ENCODE measurements around the gene TSSK3.

Gene TSSK3

DNA sequence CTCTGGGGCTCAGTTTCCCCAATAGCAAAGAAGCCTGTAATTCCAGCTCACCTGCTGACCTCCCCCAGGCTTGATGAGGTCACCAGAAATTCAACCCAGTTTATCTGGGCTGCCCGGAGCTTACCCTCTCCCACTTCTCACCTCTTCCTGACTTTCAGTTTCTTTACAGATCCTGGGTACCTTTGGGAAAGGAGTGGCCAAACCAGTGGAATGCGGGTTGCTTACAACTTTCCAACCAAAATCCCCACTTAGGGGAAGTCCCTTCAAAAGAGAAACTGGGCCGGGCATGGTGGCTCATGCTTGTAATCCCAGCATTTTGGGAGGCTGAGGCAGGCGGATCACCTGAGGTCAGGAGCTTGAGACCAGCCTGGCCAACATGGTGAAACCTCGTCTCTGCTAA, 20.4 kb upstream of the TSSK3 start:
- Histone ChIP-seq H3K4me3 (ENCODE audit: low read depth, low read length) (no peak overlapping the region), H3K27me3 (ENCODE audit: control insufficient read depth, insufficient read depth, low read length) (no peaks in the 10 kb centered on the region), H3K9ac (no peak overlapping the region), H3K79me2 (no peaks in the 10 kb centered on the region), H3K36me3 (ENCODE audit: control insufficient read depth, insufficient read depth, low read length) (no peaks in the 10 kb centered on the region), H3K4me1 (peaks cover 2% of the 10 kb centered on the region), H3K27ac (no peak overlapping the region), H2AFZ (no peak overlapping the region), H3K9me3 (ENCODE audit: control insufficient read depth, low read length) (no peaks in the 10 kb centered on the region), H3K4me2 (ENCODE audit: low read length) (no peak overlapping the region)
- TF ChIP-seq, protein P1, sequence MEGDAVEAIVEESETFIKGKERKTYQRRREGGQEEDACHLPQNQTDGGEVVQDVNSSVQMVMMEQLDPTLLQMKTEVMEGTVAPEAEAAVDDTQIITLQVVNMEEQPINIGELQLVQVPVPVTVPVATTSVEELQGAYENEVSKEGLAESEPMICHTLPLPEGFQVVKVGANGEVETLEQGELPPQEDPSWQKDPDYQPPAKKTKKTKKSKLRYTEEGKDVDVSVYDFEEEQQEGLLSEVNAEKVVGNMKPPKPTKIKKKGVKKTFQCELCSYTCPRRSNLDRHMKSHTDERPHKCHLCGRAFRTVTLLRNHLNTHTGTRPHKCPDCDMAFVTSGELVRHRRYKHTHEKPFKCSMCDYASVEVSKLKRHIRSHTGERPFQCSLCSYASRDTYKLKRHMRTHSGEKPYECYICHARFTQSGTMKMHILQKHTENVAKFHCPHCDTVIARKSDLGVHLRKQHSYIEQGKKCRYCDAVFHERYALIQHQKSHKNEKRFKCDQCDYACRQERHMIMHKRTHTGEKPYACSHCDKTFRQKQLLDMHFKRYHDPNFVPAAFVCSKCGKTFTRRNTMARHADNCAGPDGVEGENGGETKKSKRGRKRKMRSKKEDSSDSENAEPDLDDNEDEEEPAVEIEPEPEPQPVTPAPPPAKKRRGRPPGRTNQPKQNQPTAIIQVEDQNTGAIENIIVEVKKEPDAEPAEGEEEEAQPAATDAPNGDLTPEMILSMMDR (IDR thresholded peaks at IDR 0.05): no peak

DNA sequence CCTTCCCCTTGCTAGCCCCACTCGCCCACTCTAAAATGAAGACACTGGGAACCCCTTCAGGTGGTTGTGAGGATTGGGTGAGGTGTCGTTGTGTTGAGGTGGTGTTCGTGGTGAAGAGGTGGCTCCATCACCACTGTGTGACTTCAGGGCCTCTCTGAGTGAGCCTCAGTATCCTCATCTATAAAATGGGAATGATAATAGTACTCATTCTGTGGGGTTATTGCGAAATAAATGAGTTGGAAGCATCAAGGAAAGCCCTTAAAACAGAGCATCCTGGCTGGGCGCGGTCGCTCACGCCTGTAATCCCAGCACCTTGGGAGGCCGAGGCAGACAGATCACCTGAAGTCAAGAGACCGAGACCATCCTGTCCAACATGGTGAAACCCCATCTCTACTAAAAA, 19.6 kb upstream of the TSSK3 start:
- Histone ChIP-seq H3K27ac (no peak overlapping the region), H2AFZ (no peak overlapping the region), H3K4me3 (ENCODE audit: low read depth, low read length) (no peak overlapping the region), H3K9me3 (ENCODE audit: control insufficient read depth, low read length) (no peaks in the 10 kb centered on the region), H3K27me3 (ENCODE audit: control insufficient read depth, insufficient read depth, low read length) (no peaks in the 10 kb centered on the region), H3K36me3 (ENCODE audit: control insufficient read depth, insufficient read depth, low read length) (no peaks in the 10 kb centered on the region), H3K9ac (no peak overlapping the region), H3K79me2 (no peaks in the 10 kb centered on the region), H3K4me1 (peaks cover 2% of the 10 kb centered on the region), H3K4me2 (ENCODE audit: low read length) (no peak overlapping the region)
- TF ChIP-seq, protein P1 (IDR thresholded peaks at IDR 0.05): no peak

DNA sequence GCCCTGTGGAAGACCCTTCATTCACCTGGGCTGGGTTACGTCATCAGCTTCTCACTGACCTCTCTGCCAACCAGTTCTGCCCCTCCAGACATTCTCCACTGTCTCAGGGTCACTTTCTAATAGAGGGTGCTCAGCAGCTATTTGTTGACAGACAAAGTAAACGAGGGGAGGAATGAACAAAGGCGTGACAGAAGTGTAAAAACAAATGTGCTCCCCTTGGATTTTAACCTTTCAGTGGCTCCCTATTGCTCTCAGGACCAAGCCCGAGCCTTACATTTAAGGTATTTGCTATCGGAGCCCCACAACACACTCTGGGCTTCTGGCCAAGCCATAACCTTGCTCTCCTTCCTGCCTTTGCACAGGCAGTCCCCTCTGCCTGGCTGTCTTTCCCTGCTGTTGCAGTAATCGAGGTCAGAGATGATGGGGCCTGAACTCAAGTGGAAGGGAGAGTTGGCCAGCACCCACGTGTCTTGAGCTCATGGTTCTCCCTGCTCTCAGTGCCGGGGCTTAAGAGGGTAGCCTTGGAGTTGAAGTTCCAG, 17.0 kb upstream of the TSSK3 start:
- H3K27ac ChIP-seq: no peak overlapping the region
- H3K4me2 ChIP-seq (ENCODE audit: low read length): no peak overlapping the region
- H3K9ac ChIP-seq: no peak overlapping the region
- H3K9me3 ChIP-seq (ENCODE audit: control insufficient read depth, low read length): no peaks in the 10 kb centered on the region
- no peaks in the 10 kb centered on the region for H3K27me3 ChIP-seq (ENCODE audit: control insufficient read depth, insufficient read depth, low read length)
- no peak overlapping the region for H3K4me3 ChIP-seq (ENCODE audit: low read depth, low read length)
- TF ChIP-seq, protein P1 (IDR thresholded peaks at IDR 0.05): no peak
- H3K36me3 ChIP-seq (ENCODE audit: control insufficient read depth, insufficient read depth, low read length): no peaks in the 10 kb centered on the region
- H3K79me2 ChIP-seq: no peaks in the 10 kb centered on the region
- H3K4me1 ChIP-seq: peaks cover 2% of the 10 kb centered on the region
- peak overlapping the region; percentile 29 for H2AFZ ChIP-seq

DNA sequence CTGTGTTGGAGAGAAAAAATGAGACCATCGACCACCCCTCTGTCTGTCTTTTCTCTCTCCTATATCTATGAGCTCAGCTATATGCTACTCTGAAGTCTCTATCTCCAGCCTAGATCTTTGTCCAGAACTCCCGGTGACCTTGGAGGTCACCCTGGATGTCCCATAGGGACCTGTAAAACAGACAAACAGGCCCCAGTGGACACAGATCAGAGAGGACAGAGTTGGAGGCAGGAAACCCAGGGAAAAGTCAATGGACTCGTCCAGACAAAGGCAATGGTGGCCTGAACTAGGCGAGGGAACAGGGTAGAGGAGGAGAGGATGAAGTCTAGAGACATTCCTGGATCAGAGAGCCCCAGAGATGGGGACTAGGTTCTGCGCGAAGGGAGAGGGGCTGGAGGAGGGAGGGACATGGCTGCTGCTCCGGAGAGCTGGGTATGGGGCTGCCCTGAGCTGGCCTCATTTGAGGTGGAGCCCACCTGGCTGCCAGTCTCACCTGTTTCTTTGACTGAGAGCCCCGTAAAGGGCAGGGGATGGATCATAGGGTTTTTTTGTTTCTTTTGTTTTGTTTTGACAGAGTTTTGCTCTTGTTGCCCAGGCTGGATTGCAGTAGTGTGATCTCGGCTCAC, 15.7 kb upstream of the TSSK3 start:
- Histone ChIP-seq H2AFZ (no peak overlapping the region), H3K4me2 (ENCODE audit: low read length) (no peak overlapping the region), H3K9me3 (ENCODE audit: control insufficient read depth, low read length) (no peaks in the 10 kb centered on the region), H3K27ac (no peak overlapping the region), H3K4me3 (ENCODE audit: low read depth, low read length) (no peak overlapping the region), H3K36me3 (ENCODE audit: control insufficient read depth, insufficient read depth, low read length) (no peaks in the 10 kb centered on the region), H3K9ac (no peak overlapping the region), H3K79me2 (no peaks in the 10 kb centered on the region), H3K27me3 (ENCODE audit: control insufficient read depth, insufficient read depth, low read length) (no peaks in the 10 kb centered on the region), H3K4me1 (peaks cover 2% of the 10 kb centered on the region)
- TF ChIP-seq, protein P1 (IDR thresholded peaks at IDR 0.05): no peak

DNA sequence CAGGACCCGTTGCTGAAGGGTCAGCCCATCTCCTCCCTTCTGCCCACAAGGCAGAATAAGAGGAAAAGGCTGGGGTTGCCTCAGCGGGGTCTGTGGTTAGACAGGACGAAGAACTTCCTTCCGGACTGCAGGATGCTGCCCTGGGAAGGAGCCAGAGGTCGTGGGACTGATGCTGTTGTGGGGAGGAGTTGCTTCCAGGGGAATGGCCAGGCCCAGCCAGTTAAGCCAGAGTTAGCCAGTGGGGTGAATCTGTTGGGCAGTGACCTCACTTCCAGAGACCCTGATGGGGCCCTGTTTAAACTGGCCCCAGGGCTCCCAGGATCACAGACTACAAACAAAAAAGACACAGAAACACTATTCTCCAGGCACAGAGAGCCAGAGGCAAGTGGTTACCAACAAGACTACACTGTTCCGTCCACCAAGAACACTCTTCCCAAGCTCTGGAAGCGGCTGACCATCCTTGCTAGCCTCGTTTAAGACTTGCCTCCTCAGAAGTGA, 13.1 kb upstream of the TSSK3 start:
- Histone ChIP-seq H3K4me2 (ENCODE audit: low read length) (no peak overlapping the region), H3K27ac (no peak overlapping the region), H2AFZ (no peak overlapping the region), H3K36me3 (ENCODE audit: control insufficient read depth, insufficient read depth, low read length) (no peaks in the 10 kb centered on the region), H3K79me2 (no peaks in the 10 kb centered on the region), H3K4me3 (ENCODE audit: low read depth, low read length) (no peak overlapping the region), H3K9me3 (ENCODE audit: control insufficient read depth, low read length) (no peaks in the 10 kb centered on the region), H3K4me1 (peaks cover 2% of the 10 kb centered on the region), H3K27me3 (ENCODE audit: control insufficient read depth, insufficient read depth, low read length) (no peaks in the 10 kb centered on the region), H3K9ac (no peak overlapping the region)
- TF ChIP-seq, protein P1 (IDR thresholded peaks at IDR 0.05): no peak

All from parathyroid adenoma (tissue), 2 donors.